ENCODE data around the gene LENG8. TPM values are rescaled to one million over a fixed set of nuclear protein-coding genes. Genes with fewer than 3 reads are reported as not detected.

Gene LENG8
- total and polyA plus RNA-seq, 7 donors = 21.7 to 60.2 (median 28.6) TPM

DNA sequence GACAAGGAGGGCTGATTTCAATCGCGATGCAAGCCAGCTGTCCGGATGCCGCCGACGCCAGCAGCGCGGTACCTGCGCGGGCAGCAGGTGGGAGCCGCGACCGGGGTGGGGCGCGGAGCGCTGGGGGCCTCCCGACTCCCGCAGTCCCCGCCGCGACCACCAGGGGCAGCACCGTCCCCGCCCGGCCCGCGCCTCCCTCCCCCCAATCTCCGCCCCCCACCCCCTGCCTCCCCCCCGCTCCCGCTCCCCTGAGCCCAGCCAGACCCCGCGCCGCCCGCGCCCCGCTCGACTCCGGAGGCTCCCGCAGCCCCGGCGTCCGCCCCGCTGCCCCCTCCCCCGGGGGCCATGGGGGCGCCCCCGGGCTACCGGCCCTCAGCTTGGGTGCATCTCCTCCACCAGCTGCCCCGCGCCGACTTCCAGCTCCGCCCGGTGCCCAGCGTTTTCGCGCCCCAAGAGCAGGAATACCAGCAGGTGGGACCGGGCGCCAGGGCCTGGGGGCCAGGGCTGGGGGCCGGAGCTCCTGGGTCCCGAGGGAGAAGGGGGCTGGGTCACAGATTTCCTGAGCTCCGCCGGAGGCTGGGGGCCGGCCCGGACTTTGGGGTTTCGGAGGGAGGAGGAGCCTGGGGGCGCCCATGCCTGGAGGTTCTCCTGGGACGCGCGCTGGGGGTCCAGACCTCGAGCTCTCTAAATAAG, 33.6 kb upstream of the LENG8 start, which contains the start of gene TTYH1:
TSS of gene TTYH1 (plus strand) at position 257 of the 693 bp plus-strand sequence. CDS start at position 346, 89 bp downstream.
- no peaks in the 10 kb centered on the region for H3K36me3 ChIP-seq (ENCODE audit: insufficient read depth in 1 of 2, low read depth in 1 of 2)
- no peak within 1 kb of the TSS for H3K27ac ChIP-seq
- DNase-seq = no peak
- H3K27me3 ChIP-seq (ENCODE audit: insufficient read depth in 3 of 3, low read length in 2 of 3) = peaks cover 0 to 61% (median 22%) of the 10 kb centered on the region in 3 donors
- intact Hi-C loops (cut with DNase I) = no loop called here
- no peak within 1 kb of the TSS for H3K4me3 ChIP-seq
- ATAC-seq = no peak
- no peaks in the 10 kb centered on the region for H3K9me3 ChIP-seq
- WGBS, 3 donors = 1 to 3% (median 2%) methylated on average over 39 to 66 of the region's 68 CpGs
- peak; percentile 14 for TF ChIP-seq CTCF (IDR thresholded peaks at IDR 0.05)
- H3K4me1 ChIP-seq = no peaks in the 10 kb centered on the region

- no peak for DNase-seq
- Histone ChIP-seq H3K9me3 (no peaks in the 10 kb centered on the region), H3K27ac (no peak overlapping the region), H3K27me3 (ENCODE audit: insufficient read depth in 3 of 3, low read length in 2 of 3) (peaks cover 0 to 68% (median 27%) of the 10 kb centered on the region in 3 donors), H3K36me3 (ENCODE audit: insufficient read depth in 1 of 2, low read depth in 1 of 2) (no peaks in the 10 kb centered on the region), H3K4me1 (no peaks in the 10 kb centered on the region), H3K4me3 (no peak overlapping the region)
- no peak for ATAC-seq
- TF ChIP-seq CTCF (IDR thresholded peaks at IDR 0.05) = no peak
- WGBS, 3 donors = 2 to 4% (median 3%) methylated on average over 26 to 28 of the region's 28 CpGs
- intact Hi-C loops (cut with DNase I) = no loop called here
Measured at GRCh38 chr19:54415901-54416673, 32.9 kb upstream of the LENG8 start.

DNA sequence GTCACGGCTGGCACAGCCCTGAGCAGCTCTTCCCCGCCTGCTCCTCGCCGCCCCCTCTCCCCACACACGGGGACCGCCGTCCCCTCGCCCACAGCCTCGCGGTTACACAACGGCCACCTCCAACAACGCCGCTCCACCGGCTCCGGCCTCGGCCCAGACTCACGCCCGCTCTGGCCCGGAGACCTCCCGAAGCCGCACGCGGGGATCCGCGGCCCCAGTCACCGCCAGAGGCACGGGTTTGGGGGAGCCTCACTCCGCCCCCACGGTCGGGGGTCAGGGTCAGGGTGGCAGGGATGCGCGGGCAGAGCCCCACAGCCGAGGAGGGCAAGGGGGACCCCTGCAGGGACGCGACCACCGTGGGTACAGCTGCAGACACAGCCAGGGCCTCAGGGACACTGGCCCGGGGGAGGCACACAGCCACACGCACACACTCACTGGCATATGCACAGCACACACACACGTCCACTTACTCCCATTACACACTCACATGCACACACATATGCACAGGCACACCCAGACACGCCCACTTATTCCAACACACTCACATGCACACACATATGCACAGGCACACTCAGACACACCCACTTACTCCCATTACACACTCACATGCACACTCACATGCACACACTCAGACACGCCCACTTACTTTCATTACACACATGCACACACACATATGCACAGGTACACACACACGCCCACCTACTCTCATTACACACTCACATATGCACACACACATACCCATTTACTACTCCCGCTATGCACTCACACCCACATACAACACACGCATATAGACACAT, 32.1 kb upstream of the LENG8 start:
- 28 to 32% (median 29%) methylated on average over 32 to 44 of the region's 44 CpGs for WGBS, 3 donors
- H3K27me3 ChIP-seq (ENCODE audit: insufficient read depth in 3 of 3, low read length in 2 of 3) = peaks cover 0 to 76% (median 26%) of the 10 kb centered on the region in 3 donors
- DNase-seq = no peak
- intact Hi-C loops (cut with DNase I) = no loop called here
- H3K36me3 ChIP-seq (ENCODE audit: insufficient read depth in 1 of 2, low read depth in 1 of 2) = no peaks in the 10 kb centered on the region
- no peak for TF ChIP-seq CTCF (IDR thresholded peaks at IDR 0.05)
- H3K4me1 ChIP-seq = no peaks in the 10 kb centered on the region
- no peak overlapping the region for H3K4me3 ChIP-seq
- ATAC-seq = no peak
- no peaks in the 10 kb centered on the region for H3K9me3 ChIP-seq
- no peak overlapping the region for H3K27ac ChIP-seq

DNA sequence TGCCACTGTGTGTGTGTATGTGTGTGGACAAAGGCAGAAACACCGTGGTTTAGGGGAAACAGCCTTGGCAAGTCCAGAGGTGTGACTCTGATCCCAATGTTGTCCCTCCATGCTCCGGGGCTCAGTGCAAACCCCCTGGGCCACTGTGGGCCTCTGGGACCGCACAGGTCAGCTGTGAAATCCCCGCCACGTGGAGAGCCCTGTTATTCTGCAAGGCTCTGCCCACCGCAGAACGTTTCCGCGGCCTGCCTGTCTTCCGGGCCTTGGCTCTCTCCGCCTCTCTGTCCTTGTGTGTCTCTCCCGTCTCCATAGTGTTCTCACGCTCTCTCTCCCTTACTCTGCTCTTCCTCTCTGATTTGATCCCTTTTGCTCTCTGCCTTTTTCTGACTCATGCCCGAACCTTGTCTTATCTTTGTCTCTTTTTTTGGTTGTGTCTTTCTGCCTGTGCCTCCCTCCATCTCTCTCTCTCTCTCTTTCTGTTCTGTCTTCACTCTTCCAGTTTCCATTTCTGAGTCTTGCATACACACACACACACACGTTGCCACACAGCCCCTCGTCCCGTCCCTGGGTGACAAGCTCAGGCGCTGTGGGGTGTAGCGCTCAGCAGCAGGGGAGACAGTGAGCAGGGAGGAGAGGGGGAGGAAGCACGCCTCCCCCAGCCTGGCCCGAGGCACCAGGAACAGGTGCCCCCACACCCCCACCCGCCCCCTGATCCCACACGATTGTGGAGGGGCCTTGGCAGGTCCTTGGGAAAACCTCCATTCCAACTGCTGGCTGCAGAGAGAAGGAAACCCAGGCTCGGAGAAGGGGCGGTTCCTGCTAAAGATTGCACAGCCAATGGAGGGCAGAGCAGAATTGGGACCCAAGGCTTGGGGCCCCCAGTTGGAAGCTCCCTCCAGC, 30.7 kb upstream of the LENG8 start:
- H3K27me3 ChIP-seq (ENCODE audit: insufficient read depth in 3 of 3, low read length in 2 of 3) = peaks cover 0 to 83% (median 26%) of the 10 kb centered on the region in 3 donors
- intact Hi-C loops (cut with DNase I) = no loop called here
- TF ChIP-seq CTCF (IDR thresholded peaks at IDR 0.05) = no peak

More for the DNA sequence above, 30.7 kb upstream of the LENG8 start:
- Histone ChIP-seq H3K4me1 (no peaks in the 10 kb centered on the region), H3K27ac (peak overlapping the region; percentile 9), H3K4me3 (no peak overlapping the region), H3K36me3 (ENCODE audit: insufficient read depth in 1 of 2, low read depth in 1 of 2) (no peaks in the 10 kb centered on the region), H3K9me3 (no peaks in the 10 kb centered on the region)
- WGBS, 3 donors = 11 to 12% (median 12%) methylated on average over 24 to 25 of the region's 25 CpGs
- DNase-seq = no peak
- no peak for ATAC-seq
